K562 (cell line): ENCODE data around the gene STK36. TPM values are rescaled to one million over a fixed set of nuclear protein-coding genes. Genes with fewer than 3 reads are reported as not detected.
A peak's percentile ranks its signal among the peaks of the same experiment; 100 is the strongest.

Source experiments
- ARHGAP35 ChIP-seq: fragments of 450-650 bp; IDR thresholded peaks from 2 replicates; pipeline ENCODE4 v1.6.1; 2018; ENCODE audit not compliant: partially characterized antibody
- ARID3A ChIP-seq: IDR thresholded peaks from 2 replicates; pipeline ENCODE4 v1.6.1; 2012; ENCODE audit warnings: low read depth, low read length, improper control_type of control experiment, borderline replicate concordance
- E2F8 ChIP-seq: fragments of 450-650 bp; IDR thresholded peaks from 2 replicates; pipeline ENCODE4 v1.7.1; 2018; ENCODE audit warnings: mild to moderate bottlenecking, low read depth; ENCODE audit not compliant: partially characterized antibody
- FOXA1 ChIP-seq: fragments of 450-650 bp; IDR thresholded peaks from 2 replicates; pipeline ENCODE4 v1.6.1; 2016; ENCODE audit warnings: mild to moderate bottlenecking, borderline replicate concordance
- FOXK2 ChIP-seq, 2 experiments: fragments of 450-650 bp; IDR thresholded peaks in 1 of 2; conservative IDR thresholded peaks in 1 of 2; 2 replicates each; pipeline ENCODE4 v1.6.1; 2016; ENCODE audit warnings: low read depth in 2 of 2, mild to moderate bottlenecking in 1 of 2
- FOXM1 ChIP-seq, 2 experiments: fragments of 450-650 bp in 1 of 2; sonication (generic) in 1 of 2; formaldehyde crosslinking in 1 of 2; IDR thresholded peaks; 2 replicates each; pipeline versions ENCODE4 v1.6.1 to v1.9.0; 2017 to 2022; ENCODE audit warnings: low read depth in 2 of 2, mild to moderate bottlenecking in 2 of 2, missing genetic modification reagents in 1 of 2, moderate library complexity in 1 of 2
- HDAC6 ChIP-seq: IDR thresholded peaks from 2 replicates; pipeline ENCODE4 v1.6.1; 2012; ENCODE audit warnings: low read depth, mild to moderate bottlenecking, control low read depth, inconsistent platforms, low read length, moderate library complexity
- MCM5 ChIP-seq: fragments of 450-650 bp; IDR thresholded peaks from 2 replicates; pipeline ENCODE4 v1.6.1; 2016; ENCODE audit warnings: low read depth
- MXI1 ChIP-seq: IDR thresholded peaks from 2 replicates; pipeline ENCODE4 v1.6.1; 2011; ENCODE audit warnings: low read depth, mild to moderate bottlenecking, improper control_type of control experiment, low read length
- PML ChIP-seq: IDR thresholded peaks from 2 replicates; pipeline ENCODE4 v1.6.1; 2012; ENCODE audit warnings: low read length, inconsistent platforms
- PTBP1 ChIP-seq: fragments of 200-400 bp; formaldehyde crosslinking; IDR thresholded peaks from 2 replicates; pipeline ENCODE4 v1.6.1; 2017; ENCODE audit warnings: low read depth, low read length
- SRSF1 ChIP-seq: fragments of 200-400 bp; formaldehyde crosslinking; IDR thresholded peaks from 2 replicates; pipeline ENCODE4 v1.6.1; 2017; ENCODE audit warnings: mild to moderate bottlenecking, low read depth, low read length, moderate library complexity
- ZBTB12 ChIP-seq: fragments of 250-450 bp; sonication (Bioruptor Pico); IDR thresholded peaks from 2 replicates; pipeline ENCODE4 v1.4.0; 2020
- polyA plus RNA-seq, 8 experiments: library from polyadenylated mRNA; depleted of rRNA in 4 of 8; stranded (reverse) in 5 of 8; unstranded in 3 of 8; fragments of >200 nt; fragmentation: Nextera tagmentation in 2 of 8; fragmentation: Illumina TruSeq in 1 of 8; extraction: Ambion mirVana in 2 of 8; extraction: Trizol in 1 of 8; gene quantifications; 2 replicates each; pipeline versions ENCODE4 v1.2.1 to v1.2.3, GENCODE V29; 2011 to 2014; ENCODE audit warnings: inconsistent platforms in 1 of 8, missing spikeins in 1 of 8
- total RNA-seq, 7 experiments: library from RNA; depleted of rRNA in 6 of 7; stranded (reverse); fragments of >200 nt in 6 of 7; fragmentation: Illumina TruSeq in 2 of 7; extraction: Trizol in 2 of 7; gene quantifications; 2 replicates each; pipeline versions ENCODE4 v1.2.1 to v1.2.3, GENCODE V29; 2011 to 2021; ENCODE audit warnings: low replicate concordance in 1 of 7
- TF ChIP-seq, protein P1 (sequence below): fragments of 450-650 bp; formaldehyde crosslinking; IDR thresholded peaks from 2 replicates; pipeline ENCODE4 v1.4.0; 2020; ENCODE audit warnings: mild to moderate bottlenecking, mixed read lengths
- TF ChIP-seq, protein P2 (sequence below): fragments of 450-650 bp; IDR thresholded peaks from 2 replicates; pipeline ENCODE4 v1.6.1; 2017; ENCODE audit warnings: antibody characterized with exemption

STK36 gene
- total and polyA plus RNA-seq, 9 of the 15 experiments (the other 6 are each of a cell fraction or from before 2014, with no cell fraction given) = 3.5 to 12.4 (median 6.7) TPM

GRCh38 chr2:218659258-218659987 lies 12.5 kb upstream of the STK36 start, which contains the start of the genes BCS1L and ZNF142 (continued):
- TF ChIP-seq SRSF1 = no peak
- no peak for TF ChIP-seq FOXA1
- no peak for TF ChIP-seq ARID3A
- peak; percentile 63; the same call in 1 of the 2 replicates for TF ChIP-seq MXI1
- no peak for TF ChIP-seq FOXM1 (IDR thresholded peaks at IDR 0.05; ENCODE audit: low read depth)
- 0 out of 2 replicates have a peak, but pooled peaks have one; percentile 8 for TF ChIP-seq FOXM1 (CRISPR knock-in tag; IDR thresholded peaks at IDR 0.05; ENCODE audit: low read depth)
- no peak for TF ChIP-seq HDAC6
- peak; percentile 29; the same call in 1 of the 2 replicates for TF ChIP-seq PML
- TF ChIP-seq PTBP1 = no peak
- no peak for TF ChIP-seq ARHGAP35
- no peak for TF ChIP-seq ZBTB12 (CRISPR knock-in tag)
- TF ChIP-seq FOXK2 (conservative IDR thresholded peaks at IDR 0.05 in 1 of 2, IDR thresholded peaks at IDR 0.05 in 1 of 2; ENCODE audit: low read depth in 2 of 2) = peak in 1 of 2 experiments; percentile 51; a peak in 1 of 4 replicates
- TF ChIP-seq, protein P1, sequence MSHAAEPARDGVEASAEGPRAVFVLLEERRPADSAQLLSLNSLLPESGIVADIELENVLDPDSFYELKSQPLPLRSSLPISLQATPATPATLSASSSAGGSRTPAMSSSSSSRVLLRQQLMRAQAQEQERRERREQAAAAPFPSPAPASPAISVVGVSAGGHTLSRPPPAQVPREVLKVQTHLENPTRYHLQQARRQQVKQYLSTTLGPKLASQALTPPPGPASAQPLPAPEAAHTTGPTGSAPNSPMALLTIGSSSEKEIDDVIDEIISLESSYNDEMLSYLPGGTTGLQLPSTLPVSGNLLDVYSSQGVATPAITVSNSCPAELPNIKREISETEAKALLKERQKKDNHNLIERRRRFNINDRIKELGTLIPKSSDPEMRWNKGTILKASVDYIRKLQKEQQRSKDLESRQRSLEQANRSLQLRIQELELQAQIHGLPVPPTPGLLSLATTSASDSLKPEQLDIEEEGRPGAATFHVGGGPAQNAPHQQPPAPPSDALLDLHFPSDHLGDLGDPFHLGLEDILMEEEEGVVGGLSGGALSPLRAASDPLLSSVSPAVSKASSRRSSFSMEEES (CRISPR knock-in tag) = no peak
- TF ChIP-seq E2F8 = peak; percentile 88
- no peak for TF ChIP-seq MCM5
- TF ChIP-seq, protein P2, sequence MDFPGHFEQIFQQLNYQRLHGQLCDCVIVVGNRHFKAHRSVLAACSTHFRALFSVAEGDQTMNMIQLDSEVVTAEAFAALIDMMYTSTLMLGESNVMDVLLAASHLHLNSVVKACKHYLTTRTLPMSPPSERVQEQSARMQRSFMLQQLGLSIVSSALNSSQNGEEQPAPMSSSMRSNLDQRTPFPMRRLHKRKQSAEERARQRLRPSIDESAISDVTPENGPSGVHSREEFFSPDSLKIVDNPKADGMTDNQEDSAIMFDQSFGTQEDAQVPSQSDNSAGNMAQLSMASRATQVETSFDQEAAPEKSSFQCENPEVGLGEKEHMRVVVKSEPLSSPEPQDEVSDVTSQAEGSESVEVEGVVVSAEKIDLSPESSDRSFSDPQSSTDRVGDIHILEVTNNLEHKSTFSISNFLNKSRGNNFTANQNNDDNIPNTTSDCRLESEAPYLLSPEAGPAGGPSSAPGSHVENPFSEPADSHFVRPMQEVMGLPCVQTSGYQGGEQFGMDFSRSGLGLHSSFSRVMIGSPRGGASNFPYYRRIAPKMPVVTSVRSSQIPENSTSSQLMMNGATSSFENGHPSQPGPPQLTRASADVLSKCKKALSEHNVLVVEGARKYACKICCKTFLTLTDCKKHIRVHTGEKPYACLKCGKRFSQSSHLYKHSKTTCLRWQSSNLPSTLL = no peak
